CD14-positive monocyte (primary cell): ENCODE measurements around the gene NUBPL. TPM values are rescaled to one million over a fixed set of nuclear protein-coding genes. Genes with fewer than 3 reads are reported as not detected.

ENCODE experiments used
- DNase-seq, 3 donors: peaks; one replicate each; pipeline ENCODE4 v3.0.0-alpha.2; 2011 to 2022
- H2AFZ ChIP-seq: 2 replicates; pipeline ENCODE4 v1.6.0; 2012; ENCODE audit warnings: mild to moderate bottlenecking, low read depth, low read length, inconsistent platforms; ENCODE audit not compliant: insufficient read depth, poor library complexity, severe bottlenecking
- H3K27ac ChIP-seq, 2 donors: 1 replicate in 1 of 2; 2 replicates in 1 of 2; pipeline ENCODE4 v1.5.1; 2012 to 2013; ENCODE audit warnings: low read length in 2 of 2, control low read depth in 1 of 2, inconsistent platforms in 1 of 2, low read depth in 1 of 2, mild to moderate bottlenecking in 1 of 2
- H3K27me3 ChIP-seq, 2 donors: one replicate each; pipeline versions ENCODE4 v1.6.0 to v1.6.1; 2011 to 2013; ENCODE audit warnings: low read length in 2 of 2; ENCODE audit not compliant: control insufficient read depth in 2 of 2, insufficient read depth in 2 of 2
- H3K36me3 ChIP-seq, 2 donors: replicated peaks in 1 of 2; 1 replicate in 1 of 2; 2 replicates in 1 of 2; pipeline versions ENCODE4 v1.5.1 to v1.6.1; 2012 to 2013; ENCODE audit warnings: low read length in 2 of 2, control low read depth in 1 of 2, inconsistent platforms in 1 of 2, mild to moderate bottlenecking in 1 of 2; ENCODE audit not compliant: insufficient read depth in 2 of 2, control insufficient read depth in 1 of 2
- H3K4me1 ChIP-seq, 2 donors: 1 replicate in 1 of 2; 2 replicates in 1 of 2; pipeline versions ENCODE4 v1.5.1 to v1.6.1; 2012 to 2013; ENCODE audit warnings: low read length in 2 of 2, control low read depth in 1 of 2, inconsistent platforms in 1 of 2, mild to moderate bottlenecking in 1 of 2, moderate library complexity in 1 of 2; ENCODE audit not compliant: insufficient read depth in 2 of 2, control insufficient read depth in 1 of 2
- H3K4me2 ChIP-seq: replicated peaks from 2 replicates; pipeline ENCODE3; 2012; ENCODE audit warnings: low read length, moderate library complexity, mild to moderate bottlenecking; ENCODE audit not compliant: poor library complexity, severe bottlenecking; ENCODE audit errors: extremely low read depth
- H3K4me3 ChIP-seq, 3 experiments: fragments of 200-600 bp in 1 of 3; sonication (generic) in 1 of 3; replicated peaks in 1 of 3; 1 replicate in 2 of 3; 2 replicates in 1 of 3; pipeline ENCODE4 v1.5.1; 2011 to 2013; ENCODE audit warnings: low read length in 3 of 3, mild to moderate bottlenecking in 3 of 3, control low read depth in 2 of 3, low read depth in 2 of 3, inconsistent platforms in 1 of 3, moderate library complexity in 1 of 3
- H3K79me2 ChIP-seq: 2 replicates; pipeline ENCODE4 v1.6.0; 2012; ENCODE audit warnings: mild to moderate bottlenecking, control low read depth, inconsistent platforms, low read length, moderate library complexity; ENCODE audit not compliant: insufficient read depth
- H3K9ac ChIP-seq: 2 replicates; pipeline ENCODE4 v1.6.0; 2017; ENCODE audit warnings: low read length, mild to moderate bottlenecking; ENCODE audit not compliant: insufficient read depth, poor library complexity, severe bottlenecking
- H3K9me3 ChIP-seq, 2 donors: replicated peaks in 1 of 2; 1 replicate in 1 of 2; 2 replicates in 1 of 2; pipeline versions ENCODE4 v1.5.1 to v1.6.1; 2012 to 2013; ENCODE audit warnings: low read length in 2 of 2, control low read depth in 1 of 2; ENCODE audit not compliant: control insufficient read depth in 1 of 2, insufficient read depth in 1 of 2
- H4K20me1 ChIP-seq: 2 replicates; pipeline ENCODE4 v1.6.0; 2012; ENCODE audit warnings: mild to moderate bottlenecking, low read length, control low read depth, moderate library complexity; ENCODE audit not compliant: insufficient read depth
- H3K27ac Mint-ChIP-seq, 7 donors: one replicate each; pipeline ENCODE4 v1.8.0; 2020; ENCODE audit warnings: mild to moderate bottlenecking in 7 of 7, mixed read lengths in 7 of 7, moderate library complexity in 6 of 7, inconsistent platforms in 2 of 7
- H3K27me3 Mint-ChIP-seq, 3 donors: one replicate each; pipeline ENCODE4 v1.8.0; 2021 to 2022; ENCODE audit warnings: low read depth in 3 of 3, mild to moderate bottlenecking in 3 of 3, mixed read lengths in 3 of 3, moderate library complexity in 3 of 3, inconsistent platforms in 1 of 3
- H3K36me3 Mint-ChIP-seq, 2 donors: one replicate each; pipeline ENCODE4 v1.8.0; 2020; ENCODE audit warnings: mixed read lengths in 2 of 2, inconsistent platforms in 1 of 2, mild to moderate bottlenecking in 1 of 2
- H3K4me1 Mint-ChIP-seq: one replicate; pipeline ENCODE4 v1.8.0; 2020; ENCODE audit warnings: mild to moderate bottlenecking, mixed read lengths
- H3K4me3 Mint-ChIP-seq, 2 donors: one replicate each; pipeline ENCODE4 v1.8.0; 2020; ENCODE audit warnings: mild to moderate bottlenecking in 2 of 2, mixed read lengths in 2 of 2, moderate library complexity in 1 of 2
- H3K9me3 Mint-ChIP-seq, 7 donors: one replicate each; pipeline ENCODE4 v1.8.0; 2020 to 2022; ENCODE audit warnings: mixed read lengths in 7 of 7, mild to moderate bottlenecking in 6 of 7, moderate library complexity in 6 of 7, inconsistent platforms in 2 of 7
- CTCF ChIP-seq: fragments of 200-600 bp; IDR thresholded peaks from one replicate; pipeline ENCODE4 v1.8.0; 2022; ENCODE audit warnings: antibody characterized with exemption, mild to moderate bottlenecking
- WGBS: methylation state at CpG from one replicate; pipeline ENCODE4 v1.1.5; 2013; ENCODE audit warnings: missing lambda C conversion rate; ENCODE audit not compliant: insufficient coverage; 5-methylcytosine and 5-hydroxymethylcytosine counted together
- intact Hi-C, 2 donors: fragments of 100-400 bp; cut with micrococcal nuclease; formaldehyde crosslinking; loops; one replicate each; pipeline versions ENCODE4 v1.15.0 to v1.15.1; 2023
- polyA plus RNA-seq, 3 donors: library from polyadenylated mRNA; depleted of rRNA in 1 of 3; unstranded in 2 of 3; stranded (reverse) in 1 of 3; fragments of 300-500 nt in 2 of 3; fragments of >200 nt in 1 of 3; fragmentation: Illumina TruSeq in 2 of 3; gene quantifications; 1 replicate in 2 of 3; 2 replicates in 1 of 3; pipeline ENCODE4 v1.2.3, GENCODE V29; 2012 to 2021

NUBPL gene
- polyA plus RNA-seq, 3 donors, result 0.75 to 2.4 (median 2.3) TPM

- Histone ChIP-seq H3K9me3 (no peaks in the 10 kb centered on the region), H3K27me3 (no peaks in the 10 kb centered on the region), H3K4me2 (no peak overlapping the region), H3K79me2 (no peaks in the 10 kb centered on the region), H2AFZ (no peak overlapping the region), H3K9ac (no peak overlapping the region), H3K4me1 (no peaks in the 10 kb centered on the region), H3K4me3 (no peak overlapping the region), H3K27ac (no peak overlapping the region), H4K20me1 (no peaks in the 10 kb centered on the region), H3K36me3 (no peaks in the 10 kb centered on the region)
- no peaks in the 10 kb centered on the region for H3K4me1 Mint-ChIP-seq
- intact Hi-C loops, result no loop called here
- no CpG with 5 or more reads among the region's 1 CpG for WGBS
- TF ChIP-seq CTCF, result no peak
- no peaks in the 10 kb centered on the region for H3K9me3 Mint-ChIP-seq
- H3K27me3 Mint-ChIP-seq, result peaks cover 2 to 14% (median 9%) of the 10 kb centered on the region in 3 donors
- no peak overlapping the region for H3K4me3 Mint-ChIP-seq
- no peak for DNase-seq
- H3K36me3 Mint-ChIP-seq, result no peaks in the 10 kb centered on the region
- H3K27ac Mint-ChIP-seq, result no peak overlapping the region
These were observed 19.5 kb upstream of the NUBPL start for GRCh38 chr14:31541702-31542101.

- H3K4me3 ChIP-seq, result no peak overlapping the region
- Mint-ChIP-seq H3K4me1 (no peaks in the 10 kb centered on the region), H3K36me3 (no peaks in the 10 kb centered on the region), H3K27me3 (peaks cover 4 to 12% (median 8%) of the 10 kb centered on the region in 3 donors), H3K27ac (no peak overlapping the region), H3K4me3 (no peak overlapping the region), H3K9me3 (peaks cover 0 to 3% (median 0%) of the 10 kb centered on the region in 7 donors)
- no peak overlapping the region for H3K4me2 ChIP-seq
- no peak for TF ChIP-seq CTCF
- no peaks in the 10 kb centered on the region for H3K79me2 ChIP-seq
- 43% methylated on average over 2 of the region's 5 CpGs for WGBS
- H3K27me3 ChIP-seq, result no peaks in the 10 kb centered on the region
- no peaks in the 10 kb centered on the region for H3K4me1 ChIP-seq
- no peaks in the 10 kb centered on the region for H3K36me3 ChIP-seq
- no peak overlapping the region for H2AFZ ChIP-seq
- no peak for DNase-seq
- no peak overlapping the region for H3K9ac ChIP-seq
- no peak overlapping the region for H3K27ac ChIP-seq
- intact Hi-C loops, result no loop called here
- no peaks in the 10 kb centered on the region for H3K9me3 ChIP-seq
- no peaks in the 10 kb centered on the region for H4K20me1 ChIP-seq
These were observed 17.0 kb upstream of the NUBPL start for GRCh38 chr14:31543969-31544799.
